ENCODE measurements around the gene ZNF805. TPM values are rescaled to one million over a fixed set of nuclear protein-coding genes. Genes with fewer than 3 reads are reported as not detected.
"Not testable (repeated sequence)": the region's sequence is repeated elsewhere in the genome, so short reads cannot be mapped to it uniquely, and the experiment has no call there.

Gene ZNF805
- total and polyA plus RNA-seq, 4 donors, result 0.38 to 19.8 (median 9.7) TPM

DNA sequence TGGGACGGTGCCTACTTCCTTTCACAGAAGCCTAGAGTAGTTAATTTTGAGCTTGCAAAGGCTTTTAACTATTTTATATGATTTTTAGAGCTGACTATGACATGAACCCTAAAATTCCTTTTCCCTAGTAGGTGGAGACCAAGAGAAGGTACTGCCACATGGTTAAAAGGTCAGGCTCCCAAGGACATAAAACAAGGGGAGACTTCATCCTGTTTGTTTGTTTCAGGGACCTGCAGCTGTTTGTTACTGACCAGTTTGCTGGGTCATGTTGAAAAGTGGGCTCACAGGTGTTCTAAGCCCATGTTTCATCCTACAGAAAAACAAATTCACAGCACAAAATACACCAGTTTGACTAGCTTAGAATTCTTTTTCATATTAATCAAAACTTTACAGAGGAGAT lies 36.0 kb downstream of the ZNF805 start:
- Histone ChIP-seq H3K9me3 (ENCODE audit: control insufficient read depth, low read length) (no peaks in the 10 kb centered on the region), H3K4me3 (ENCODE audit: low read length in 2 of 2) (no peak overlapping the region), H3K27ac (ENCODE audit: low read depth in 1 of 2, low read length in 2 of 2) (no peak overlapping the region), H3K36me3 (ENCODE audit: control insufficient read depth in 1 of 2, insufficient read depth in 2 of 2, low read length in 1 of 2) (no peaks in the 10 kb centered on the region), H3K4me1 (ENCODE audit: control insufficient read depth in 1 of 2, insufficient read depth in 2 of 2, low read length in 2 of 2) (no peaks in the 10 kb centered on the region), H3K27me3 (ENCODE audit: control insufficient read depth in 1 of 2, insufficient read depth in 2 of 2, low read length in 1 of 2) (no peaks in the 10 kb centered on the region)
- intact Hi-C loops (cut with DNase I), result loop anchor here in 1 of 2 donors (5.0 kb wide), 1 partner anchor 34 kb away; the partner anchor contains the start of gene ZNF805
- 80 to 89% methylated on average over 1 of the region's 1 CpG for WGBS, 2 donors
- ATAC-seq (ENCODE audit: low FRiP score) (no peak), DNase-seq (no peak)

DNA sequence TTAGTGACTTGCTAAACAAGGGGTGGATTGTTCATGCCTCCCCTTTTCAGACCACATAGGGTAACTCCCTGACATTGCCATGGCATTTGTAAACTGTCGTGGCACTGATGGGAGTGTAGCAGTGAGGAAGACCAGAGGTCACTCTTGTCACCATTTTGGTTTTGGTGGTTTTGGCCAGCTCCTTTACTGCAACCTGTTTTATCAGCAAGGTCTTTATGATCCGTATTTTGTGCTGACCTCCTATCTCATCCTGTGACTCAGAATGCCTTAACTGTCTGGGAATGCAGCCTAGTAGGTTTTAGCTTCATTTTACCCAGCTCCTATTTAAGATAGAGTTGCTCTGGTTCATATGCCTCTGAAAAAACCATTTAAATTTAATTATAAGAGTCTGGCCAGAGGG lies 38.0 kb downstream of the ZNF805 start:
- not testable (repeated sequence) for H3K4me3 ChIP-seq (ENCODE audit: low read length in 2 of 2); DNase-seq; ATAC-seq (ENCODE audit: low FRiP score); H3K27me3 ChIP-seq (ENCODE audit: control insufficient read depth in 1 of 2, insufficient read depth in 2 of 2, low read length in 1 of 2); H3K4me1 ChIP-seq (ENCODE audit: control insufficient read depth in 1 of 2, insufficient read depth in 2 of 2, low read length in 2 of 2); H3K36me3 ChIP-seq (ENCODE audit: control insufficient read depth in 1 of 2, insufficient read depth in 2 of 2, low read length in 1 of 2); H3K9me3 ChIP-seq (ENCODE audit: control insufficient read depth, low read length); H3K27ac ChIP-seq (ENCODE audit: low read depth in 1 of 2, low read length in 2 of 2)
- intact Hi-C loops (cut with DNase I), result loop anchor here in 1 of 2 donors (5.0 kb wide), 1 partner anchor 36 kb away; the partner anchor contains the start of gene ZNF805
- WGBS, 2 donors, result 62 to 65% methylated on average over 2 of the region's 2 CpGs

GRCh38 chr19:57279418-57280164 lies 39.2 kb downstream of the ZNF805 start:
- H3K9me3 ChIP-seq (ENCODE audit: control insufficient read depth, low read length), result peaks cover 3% of the 10 kb centered on the region
- H3K36me3 ChIP-seq (ENCODE audit: control insufficient read depth in 1 of 2, insufficient read depth in 2 of 2, low read length in 1 of 2), result peaks cover 0 to 7% of the 10 kb centered on the region in 2 donors
- peak overlapping the region; percentile 78 to 97 for H3K27ac ChIP-seq (ENCODE audit: low read depth in 1 of 2, low read length in 2 of 2)
- intact Hi-C loops (cut with DNase I), result loop anchor here (1.0 to 5.0 kb wide), 4 partner anchors 37 to 72 kb away; partner anchors contain the start of genes ZNF304 (in 2 of the 2), ZNF543 (in 1 of the 2) and ZNF805 (in 1 of the 2)
- peak overlapping the region; percentile 54 to 86 for H3K4me3 ChIP-seq (ENCODE audit: low read length in 2 of 2)
- ATAC-seq (ENCODE audit: low FRiP score), result peak; percentile 99
- DNase-seq, result peak; percentile 95
- peaks cover 0 to 5% of the 10 kb centered on the region in 2 donors for H3K4me1 ChIP-seq (ENCODE audit: control insufficient read depth in 1 of 2, insufficient read depth in 2 of 2, low read length in 2 of 2)
- H3K27me3 ChIP-seq (ENCODE audit: control insufficient read depth in 1 of 2, insufficient read depth in 2 of 2, low read length in 1 of 2), result no peaks in the 10 kb centered on the region
- 3 to 4% methylated on average over 25 of the region's 25 CpGs for WGBS, 2 donors

DNA sequence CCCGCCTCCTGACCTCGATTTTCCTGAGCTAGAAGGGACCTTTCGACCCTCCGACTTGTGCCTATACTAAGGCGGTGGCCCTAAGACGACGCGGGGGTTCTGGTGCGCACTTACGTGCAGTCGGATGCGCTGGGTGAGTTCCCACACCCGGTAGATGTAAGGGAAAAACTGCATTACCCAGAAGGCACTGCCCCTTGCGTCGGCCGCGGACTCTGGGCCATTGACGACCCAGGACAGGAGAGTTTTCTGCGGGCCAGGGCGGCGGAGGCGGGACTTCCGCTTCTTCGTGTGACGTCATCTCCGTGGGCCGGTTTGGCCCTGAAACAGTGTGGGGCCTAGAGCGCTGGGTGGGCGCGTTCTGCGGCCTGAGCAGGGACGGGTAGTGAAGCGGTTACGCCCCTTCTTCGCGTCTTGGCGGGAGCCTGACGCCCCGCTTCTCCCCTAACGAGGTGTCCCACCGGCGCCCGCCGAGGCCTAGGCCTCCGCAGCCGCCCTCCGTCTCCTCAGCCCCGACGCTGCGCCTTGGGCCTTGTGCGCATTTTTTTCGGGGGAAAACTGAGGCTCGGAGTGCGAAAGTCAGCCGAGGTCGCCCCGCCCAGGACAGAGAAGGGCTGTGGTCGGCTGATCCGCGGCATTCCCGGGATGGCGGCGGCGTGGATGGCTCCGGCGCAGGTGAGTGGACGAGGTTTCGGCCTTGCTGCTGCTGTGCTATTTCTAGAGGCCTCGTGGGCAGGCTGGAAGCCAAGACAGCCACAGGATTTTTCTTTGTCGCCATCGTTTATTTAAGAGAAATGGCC lies 39.9 kb downstream of the ZNF805 start, which contains the start of gene ZNF460:
Gene ZNF460 (plus strand): TSS at position 321 of the 797 bp plus-strand sequence. CDS start 322 bp downstream, at position 643.
- peak; percentile 98 to 99 for DNase-seq
- Histone ChIP-seq H3K27ac (ENCODE audit: low read depth in 1 of 2, low read length in 2 of 2) (peak within 1 kb of the TSS; percentile 83 to 97), H3K27me3 (ENCODE audit: control insufficient read depth in 1 of 2, insufficient read depth in 2 of 2, low read length in 1 of 2) (no peaks in the 10 kb centered on the region), H3K4me1 (ENCODE audit: control insufficient read depth in 1 of 2, insufficient read depth in 2 of 2, low read length in 2 of 2) (peaks cover 0 to 5% of the 10 kb centered on the region in 2 donors), H3K36me3 (ENCODE audit: control insufficient read depth in 1 of 2, insufficient read depth in 2 of 2, low read length in 1 of 2) (peaks cover 6 to 10% of the 10 kb centered on the region in 2 donors), H3K9me3 (ENCODE audit: control insufficient read depth, low read length) (peaks cover 5% of the 10 kb centered on the region), H3K4me3 (ENCODE audit: low read length in 2 of 2) (peak within 1 kb of the TSS; percentile 82 to 91)
- peak; percentile 99 for ATAC-seq (ENCODE audit: low FRiP score)
- 0 to 1% methylated on average over 60 to 71 of the region's 71 CpGs for WGBS, 2 donors
- intact Hi-C loops (cut with DNase I), result loop anchor here (1.0 to 5.0 kb wide), 3 partner anchors 42 to 71 kb away; partner anchors contain the start of genes ZNF304 (in 2 of the 2) and ZNF543 (in 1 of the 2)

DNA sequence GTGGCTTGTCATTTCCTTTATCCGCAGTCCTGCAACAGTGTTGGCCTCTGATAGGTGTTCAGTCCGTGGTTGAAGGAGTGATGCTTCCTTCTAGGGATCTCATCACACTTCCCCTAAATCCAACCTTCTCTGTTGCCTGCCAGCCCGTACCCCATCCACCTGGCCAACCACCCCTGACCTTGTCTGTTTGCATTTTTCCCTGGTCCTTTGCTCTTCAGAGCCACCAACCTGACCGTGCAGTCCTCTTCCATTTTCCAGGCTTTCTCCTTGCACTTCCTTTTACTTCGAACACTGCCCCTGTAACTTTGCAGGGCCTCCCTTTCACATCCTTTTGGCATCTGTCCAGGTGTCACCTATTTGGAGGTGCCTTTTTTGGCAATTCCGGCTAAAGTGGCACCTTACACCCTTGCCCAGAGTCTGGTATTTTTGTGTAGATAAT lies 40.5 kb downstream of the ZNF805 start:
- H3K9me3 ChIP-seq (ENCODE audit: control insufficient read depth, low read length), result peaks cover 7% of the 10 kb centered on the region
- ATAC-seq (ENCODE audit: low FRiP score), result no peak
- peaks cover 12% of the 10 kb centered on the region in 2 donors for H3K36me3 ChIP-seq (ENCODE audit: control insufficient read depth in 1 of 2, insufficient read depth in 2 of 2, low read length in 1 of 2)
- no peaks in the 10 kb centered on the region for H3K27me3 ChIP-seq (ENCODE audit: control insufficient read depth in 1 of 2, insufficient read depth in 2 of 2, low read length in 1 of 2)
- H3K4me1 ChIP-seq (ENCODE audit: control insufficient read depth in 1 of 2, insufficient read depth in 2 of 2, low read length in 2 of 2), result peaks cover 0 to 5% of the 10 kb centered on the region in 2 donors
- H3K27ac ChIP-seq (ENCODE audit: low read depth in 1 of 2, low read length in 2 of 2), result peak overlapping the region; percentile 83 to 93
- intact Hi-C loops (cut with DNase I), result loop anchor here (1.0 to 5.0 kb wide), 3 partner anchors 41 to 70 kb away; partner anchors contain the start of genes ZNF304 (in 2 of the 2) and ZNF543 (in 1 of the 2)
- DNase-seq, result no peak
- WGBS, 2 donors, result 2 to 6% methylated on average over 6 of the region's 6 CpGs
- H3K4me3 ChIP-seq (ENCODE audit: low read length in 2 of 2), result peak overlapping the region; percentile 82 to 91

GRCh38 chr19:57282011-57282643 lies 41.7 kb downstream of the ZNF805 start:
- intact Hi-C loops (cut with DNase I), result loop anchor here in 1 of 2 donors (5.0 kb wide), 1 partner anchor 40 kb away; the partner anchor contains the start of gene ZNF543
- Histone ChIP-seq H3K4me1 (ENCODE audit: control insufficient read depth in 1 of 2, insufficient read depth in 2 of 2, low read length in 2 of 2) (peaks cover 0 to 5% of the 10 kb centered on the region in 2 donors), H3K27ac (ENCODE audit: low read depth in 1 of 2, low read length in 2 of 2) (peak overlapping the region in 1 of 2 donors; percentile 8), H3K9me3 (ENCODE audit: control insufficient read depth, low read length) (peaks cover 7% of the 10 kb centered on the region), H3K4me3 (ENCODE audit: low read length in 2 of 2) (no peak overlapping the region), H3K27me3 (ENCODE audit: control insufficient read depth in 1 of 2, insufficient read depth in 2 of 2, low read length in 1 of 2) (no peaks in the 10 kb centered on the region), H3K36me3 (ENCODE audit: control insufficient read depth in 1 of 2, insufficient read depth in 2 of 2, low read length in 1 of 2) (peaks cover 14 to 19% of the 10 kb centered on the region in 2 donors)
- ATAC-seq (ENCODE audit: low FRiP score), result no peak
- no peak for DNase-seq
- WGBS, 2 donors, result 78 to 79% methylated on average over 5 of the region's 5 CpGs

- WGBS, 2 donors, result 87 to 94% methylated on average over 4 of the region's 4 CpGs
- Histone ChIP-seq H3K9me3 (ENCODE audit: control insufficient read depth, low read length) (peaks cover 32% of the 10 kb centered on the region), H3K36me3 (ENCODE audit: control insufficient read depth in 1 of 2, insufficient read depth in 2 of 2, low read length in 1 of 2) (peaks cover 38 to 61% of the 10 kb centered on the region in 2 donors), H3K27ac (ENCODE audit: low read depth in 1 of 2, low read length in 2 of 2) (no peak overlapping the region), H3K4me3 (ENCODE audit: low read length in 2 of 2) (no peak overlapping the region), H3K27me3 (ENCODE audit: control insufficient read depth in 1 of 2, insufficient read depth in 2 of 2, low read length in 1 of 2) (no peaks in the 10 kb centered on the region), H3K4me1 (ENCODE audit: control insufficient read depth in 1 of 2, insufficient read depth in 2 of 2, low read length in 2 of 2) (no peaks in the 10 kb centered on the region)
- ATAC-seq (ENCODE audit: low FRiP score) (no peak), DNase-seq (no peak)
- intact Hi-C loops (cut with DNase I), result no loop called here
These were observed 47.9 kb downstream of the ZNF805 start for GRCh38 chr19:57288373-57288772.

DNA sequence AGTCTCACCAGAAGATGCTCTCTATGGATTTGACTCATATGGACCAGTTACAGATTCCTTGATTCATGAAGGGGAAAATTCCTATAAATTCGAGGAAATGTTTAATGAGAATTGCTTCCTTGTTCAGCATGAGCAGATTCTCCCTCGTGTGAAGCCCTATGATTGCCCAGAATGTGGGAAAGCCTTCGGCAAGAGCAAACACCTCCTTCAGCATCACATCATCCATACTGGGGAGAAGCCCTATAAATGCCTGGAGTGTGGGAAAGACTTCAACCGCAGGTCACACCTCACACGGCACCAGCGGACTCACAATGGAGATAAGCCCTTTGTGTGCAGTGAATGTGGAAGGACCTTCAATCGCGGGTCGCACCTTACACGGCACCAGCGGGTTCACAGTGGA lies 50.5 kb downstream of the ZNF805 start:
- H3K9me3 ChIP-seq (ENCODE audit: control insufficient read depth, low read length), result peaks cover 25% of the 10 kb centered on the region
- H3K27ac ChIP-seq (ENCODE audit: low read depth in 1 of 2, low read length in 2 of 2), result no peak overlapping the region
- H3K36me3 ChIP-seq (ENCODE audit: control insufficient read depth in 1 of 2, insufficient read depth in 2 of 2, low read length in 1 of 2), result peaks cover 25 to 49% of the 10 kb centered on the region in 2 donors
- 96 to 97% methylated on average over 11 of the region's 11 CpGs for WGBS, 2 donors
- no peak overlapping the region for H3K4me3 ChIP-seq (ENCODE audit: low read length in 2 of 2)
- intact Hi-C loops (cut with DNase I), result no loop called here
- no peaks in the 10 kb centered on the region for H3K27me3 ChIP-seq (ENCODE audit: control insufficient read depth in 1 of 2, insufficient read depth in 2 of 2, low read length in 1 of 2)
- ATAC-seq (ENCODE audit: low FRiP score) (no peak), DNase-seq (no peak)
- H3K4me1 ChIP-seq (ENCODE audit: control insufficient read depth in 1 of 2, insufficient read depth in 2 of 2, low read length in 2 of 2), result no peaks in the 10 kb centered on the region

Measured in aorta (tissue), 5 donors.